HG02571 (cell line): ENCODE results near the gene SLC38A3.
"Not testable (repeated sequence)": the region's sequence is repeated elsewhere in the genome, so short reads cannot be mapped to it uniquely, and the experiment has no call there.

Source experiments
- ATAC-seq: cut with Tn5 transposase; IDR thresholded peaks from one replicate; pipeline ENCODE4 v1.9.1; 2021; ENCODE audit warnings: mild to moderate bottlenecking, moderate library complexity; ENCODE audit not compliant: unreplicated experiment

SLC38A3 gene

DNA sequence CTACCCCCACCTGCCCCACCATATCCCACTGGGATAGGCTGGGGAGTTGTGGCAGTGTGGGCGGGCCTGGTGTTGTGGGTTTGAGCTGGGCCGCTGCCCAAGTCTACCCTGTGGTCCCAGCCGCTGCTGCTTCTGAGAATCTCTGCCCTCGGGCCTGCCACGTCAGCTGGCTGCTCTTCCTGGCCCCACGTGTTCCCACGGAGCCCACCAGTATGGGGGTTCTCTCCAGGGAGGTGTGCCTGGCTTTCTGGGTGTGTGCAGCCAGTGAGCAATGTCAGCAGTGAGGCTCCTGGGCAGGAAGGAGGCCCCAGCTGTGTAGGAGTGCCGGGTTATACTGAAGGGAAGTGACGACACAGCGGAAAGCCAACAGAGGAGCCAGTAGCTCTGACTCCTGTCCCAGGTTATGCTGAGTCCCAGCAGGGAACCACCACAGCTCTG is 41.5 kb downstream of the SLC38A3 start:
- ATAC-seq: peak; percentile 47

- no peak for ATAC-seq
Observed at GRCh38 chr3:50248387-50248786, 43.3 kb downstream of the SLC38A3 start.

DNA sequence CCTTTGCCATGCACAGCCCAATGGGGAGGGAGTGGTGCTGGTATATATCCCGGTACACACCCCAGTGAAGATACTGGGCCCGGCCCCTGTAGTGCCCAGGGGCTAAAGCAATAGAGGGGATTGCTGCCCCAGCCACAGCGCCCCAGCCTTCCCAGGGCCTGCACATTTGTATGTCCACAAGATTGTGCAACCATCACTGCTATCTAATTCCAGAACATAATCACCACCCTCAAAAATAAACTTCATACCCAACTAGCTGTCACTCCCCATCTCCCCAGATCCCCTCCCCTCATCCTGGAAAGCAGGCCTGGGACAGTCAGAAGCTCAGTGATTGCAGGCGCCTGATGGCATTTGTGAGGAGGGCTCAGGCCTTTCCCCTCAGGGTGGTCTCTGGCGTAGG is 44.4 kb downstream of the SLC38A3 start:
- no peak for ATAC-seq

DNA sequence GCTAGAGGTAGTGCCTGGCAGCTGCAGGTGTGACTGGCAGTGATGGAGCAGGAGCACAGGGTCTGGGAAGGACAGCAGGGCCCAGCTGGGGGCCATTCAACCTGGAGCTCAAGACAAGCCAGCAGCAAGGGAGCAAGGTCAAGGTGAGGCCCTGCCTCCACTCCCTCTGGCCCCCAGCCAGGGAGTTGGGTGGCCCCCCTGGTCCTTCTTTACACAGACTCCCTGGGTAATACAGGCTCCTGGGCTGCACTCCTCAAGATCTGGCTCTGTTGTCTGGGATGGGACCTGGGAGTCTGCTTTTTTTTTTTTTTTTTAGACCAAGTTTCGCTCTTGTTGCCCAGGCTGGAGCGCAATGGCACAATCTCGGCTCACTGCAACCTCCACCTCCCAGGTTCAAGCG is 45.4 kb downstream of the SLC38A3 start:
- no peak for ATAC-seq

GRCh38 chr3:50251220-50251619 is 46.1 kb downstream of the SLC38A3 start:
- ATAC-seq: no peak

DNA sequence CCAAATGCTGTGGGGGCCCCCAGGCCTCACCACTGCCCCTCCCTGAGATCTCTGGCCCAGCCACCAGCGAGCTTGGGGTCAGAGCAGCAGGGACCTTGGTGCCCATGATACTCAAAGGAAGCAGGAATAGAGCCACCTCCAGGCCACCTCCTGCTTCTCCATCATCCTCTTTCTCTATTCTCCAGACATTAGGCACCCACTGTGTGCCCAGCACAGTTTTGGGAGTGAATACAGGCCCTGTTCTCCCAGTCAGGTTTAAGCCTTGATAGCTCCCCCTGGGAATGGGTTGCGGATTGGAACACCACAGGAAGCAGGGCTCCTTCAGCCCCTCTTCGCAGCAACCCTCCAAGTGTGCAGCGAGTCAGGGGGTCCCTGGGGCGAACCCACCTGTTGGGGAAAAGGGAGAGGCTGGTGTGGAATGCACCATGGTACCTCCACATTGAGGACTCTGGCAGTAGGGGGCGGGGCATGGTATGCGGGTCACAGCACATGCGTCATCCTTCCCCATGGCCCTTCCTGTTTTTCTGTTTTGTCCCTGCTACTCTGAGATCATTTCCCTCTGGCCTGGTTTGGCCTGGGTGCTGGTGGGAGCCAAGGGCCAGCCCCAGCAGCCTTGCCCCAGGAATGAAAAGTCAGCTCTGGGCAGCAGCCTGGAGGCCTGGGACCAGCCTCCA is 49.6 kb downstream of the SLC38A3 start:
- no peak for ATAC-seq

DNA sequence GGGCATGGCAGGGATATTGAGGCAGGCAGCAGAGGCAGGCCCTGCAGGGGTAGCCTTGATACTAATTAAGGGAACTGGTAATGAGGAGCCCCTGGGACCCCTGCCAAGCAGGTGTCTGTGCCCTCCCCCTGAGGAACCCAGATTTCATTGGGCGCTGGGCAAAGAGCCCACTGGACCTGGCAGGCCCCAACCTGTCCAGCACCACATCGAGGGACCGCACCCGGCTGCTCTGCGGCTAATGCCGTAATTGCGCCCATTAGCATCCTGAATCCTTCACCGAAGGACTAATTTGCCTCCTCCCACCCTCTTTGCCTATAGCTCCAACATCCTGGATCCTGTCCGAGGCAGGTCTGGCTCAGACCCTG is 50.2 kb downstream of the SLC38A3 start:
- no peak for ATAC-seq

- no peak for ATAC-seq
Observed at GRCh38 chr3:50256978-50257890, 52.2 kb downstream of the SLC38A3 start.

- no peak for ATAC-seq
Observed at GRCh38 chr3:50258029-50258680, 53.1 kb downstream of the SLC38A3 start.

GRCh38 chr3:50258979-50259378 is 53.9 kb downstream of the SLC38A3 start:
- no peak for ATAC-seq

DNA sequence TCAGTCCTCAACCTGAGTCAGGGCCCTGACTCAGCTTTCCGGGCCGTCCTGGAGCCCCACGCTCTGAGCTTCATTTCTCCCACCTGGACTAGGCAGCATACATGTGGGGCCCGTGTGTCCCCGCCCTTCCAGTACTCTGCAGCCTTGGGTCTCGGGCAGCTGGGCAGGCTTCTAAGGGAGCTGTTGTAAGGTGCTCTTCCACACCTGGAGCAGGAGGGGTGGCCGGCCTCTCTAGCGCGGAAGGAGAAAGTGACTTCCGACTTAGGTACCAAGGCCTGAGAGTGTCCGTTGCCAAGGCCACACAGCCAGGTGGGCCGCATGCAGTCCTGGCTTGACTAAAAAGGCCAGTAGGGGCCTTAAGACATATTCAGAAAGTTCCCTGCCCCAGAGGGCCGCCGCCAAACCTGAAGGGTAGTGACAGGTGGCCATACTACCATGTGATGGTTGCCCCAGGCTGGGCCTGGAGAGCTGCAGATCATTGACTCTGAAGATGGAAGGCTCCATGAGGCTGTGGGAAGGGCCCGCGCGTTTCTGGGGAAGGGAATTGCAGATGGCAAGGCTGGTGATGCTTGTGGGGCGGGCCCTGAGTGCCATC is 54.5 kb downstream of the SLC38A3 start:
- ATAC-seq: no peak

GRCh38 chr3:50260027-50260941 is 55.2 kb downstream of the SLC38A3 start:
- ATAC-seq: peak; percentile 86

DNA sequence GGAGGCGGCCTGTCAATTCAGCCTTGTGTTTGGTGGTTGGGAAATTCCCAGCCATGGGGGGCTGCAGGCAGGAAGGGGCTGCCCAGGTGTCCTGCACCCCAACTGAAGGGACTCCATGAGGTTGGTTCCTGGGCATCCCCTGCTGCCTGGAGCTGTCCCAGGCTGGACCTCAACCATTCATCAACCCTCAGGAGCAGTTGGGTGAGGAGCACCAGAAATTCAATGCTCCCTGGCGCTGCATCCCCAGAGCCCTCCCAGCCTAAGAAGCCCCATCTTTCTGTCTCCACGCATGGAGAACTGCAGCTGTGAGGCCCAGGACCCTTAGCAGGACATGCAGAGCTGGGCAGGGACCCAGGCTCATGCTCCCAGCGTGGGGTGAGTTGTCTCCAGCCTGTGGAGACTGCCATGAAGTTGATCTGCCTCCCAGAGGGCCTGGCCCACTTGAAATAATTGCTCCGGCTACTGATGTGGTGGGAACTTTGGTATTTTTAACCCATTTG is 55.9 kb downstream of the SLC38A3 start:
- ATAC-seq: no peak

DNA sequence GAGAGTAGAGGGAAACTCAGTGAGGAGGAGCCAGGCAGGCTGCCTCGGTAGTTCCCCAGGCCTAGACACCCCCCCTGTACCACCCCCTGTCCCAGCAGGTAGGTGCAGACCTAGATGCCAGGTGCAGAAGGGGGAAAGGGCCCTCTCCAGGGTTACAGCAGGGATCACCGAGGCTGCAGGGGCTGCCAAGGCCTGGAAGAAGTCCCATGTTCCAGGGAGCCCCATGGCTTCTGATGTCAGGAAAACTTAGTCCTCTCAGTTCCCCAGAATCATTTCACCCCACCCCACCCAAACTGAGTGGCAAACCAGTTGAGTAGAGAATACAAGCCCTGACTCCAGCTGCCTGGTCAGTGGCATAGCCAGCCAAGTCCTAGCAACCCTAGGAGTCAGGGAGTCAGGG is 56.4 kb downstream of the SLC38A3 start:
- ATAC-seq: no peak

DNA sequence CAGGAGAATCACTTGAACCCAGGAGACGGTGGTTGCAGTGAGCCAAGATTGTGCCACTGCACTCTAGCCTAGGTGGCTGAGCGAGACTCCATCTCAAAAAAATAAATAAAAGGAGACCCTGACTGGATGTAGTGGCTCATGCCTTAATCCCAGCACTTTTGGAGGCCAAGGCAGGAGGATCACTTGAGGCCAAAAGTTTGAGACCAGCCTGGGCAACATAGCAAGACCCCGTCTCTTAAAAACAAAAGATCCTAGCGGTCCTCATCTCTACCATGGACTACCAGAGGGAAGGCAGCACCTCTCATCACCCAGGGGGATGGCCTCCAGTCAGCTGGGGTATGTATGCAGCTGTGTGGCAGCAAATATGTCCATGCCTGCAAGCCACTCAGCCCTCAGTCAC is 57.1 kb downstream of the SLC38A3 start:
- ATAC-seq: not testable (repeated sequence)

- ATAC-seq: no peak
Observed at GRCh38 chr3:50262778-50263177, 57.7 kb downstream of the SLC38A3 start.

- ATAC-seq: no peak
Observed at GRCh38 chr3:50263478-50264382, 58.7 kb downstream of the SLC38A3 start.

GRCh38 chr3:50264383-50264963 is 59.4 kb downstream of the SLC38A3 start:
- ATAC-seq: no peak
